HG03025 (cell line): Measurements from ENCODE around the gene JPT2.
A peak's percentile ranks its signal among the peaks of the same experiment; 100 is the strongest.
"Not testable (repeated sequence)": the region's sequence is repeated elsewhere in the genome, so short reads cannot be mapped to it uniquely, and the experiment has no call there.

Source experiments
- ATAC-seq: cut with Tn5 transposase; IDR thresholded peaks from one replicate; pipeline ENCODE4 v1.9.1; 2021; ENCODE audit warnings: mild to moderate bottlenecking, moderate library complexity; ENCODE audit not compliant: unreplicated experiment, low FRiP score

Gene JPT2

GRCh38 chr16:1705688-1706385 lies 27.8 kb downstream of the JPT2 start, which contains the start of gene MAPK8IP3:
TSS of gene MAPK8IP3 (plus strand) at chr16:1706195. CDS start at chr16:1706340, 145 bp downstream.
- ATAC-seq = peak; percentile 75

- ATAC-seq = peak; percentile 32
These were observed 28.5 kb downstream of the JPT2 start for GRCh38 chr16:1706386-1707192.

GRCh38 chr16:1707193-1707790 lies 29.2 kb downstream of the JPT2 start:
- no peak for ATAC-seq

- no peak for ATAC-seq
These were observed 30.1 kb downstream of the JPT2 start for GRCh38 chr16:1708083-1708767.

GRCh38 chr16:1708768-1709180 lies 30.7 kb downstream of the JPT2 start:
- ATAC-seq = no peak

GRCh38 chr16:1709356-1709755 lies 31.3 kb downstream of the JPT2 start:
- ATAC-seq = no peak

- ATAC-seq = no peak
These were observed 32.9 kb downstream of the JPT2 start for GRCh38 chr16:1710811-1711507.

GRCh38 chr16:1712791-1713261 lies 34.7 kb downstream of the JPT2 start:
- ATAC-seq = no peak

GRCh38 chr16:1713331-1713730 lies 35.3 kb downstream of the JPT2 start:
- ATAC-seq = no peak

- no peak for ATAC-seq
These were observed 35.9 kb downstream of the JPT2 start for GRCh38 chr16:1713933-1714332.

GRCh38 chr16:1715220-1715619 lies 37.1 kb downstream of the JPT2 start:
- ATAC-seq = no peak

- not testable (repeated sequence) for ATAC-seq
These were observed 40.2 kb downstream of the JPT2 start for GRCh38 chr16:1718236-1718635.

GRCh38 chr16:1719559-1720229 lies 41.6 kb downstream of the JPT2 start:
- not testable (repeated sequence) for ATAC-seq

GRCh38 chr16:1721372-1721771 lies 43.3 kb downstream of the JPT2 start:
- ATAC-seq = no peak

- ATAC-seq = no peak
These were observed 45.5 kb downstream of the JPT2 start for GRCh38 chr16:1723450-1724147.

- ATAC-seq = no peak
These were observed 46.4 kb downstream of the JPT2 start for GRCh38 chr16:1724491-1724890.

GRCh38 chr16:1726661-1727502 lies 48.8 kb downstream of the JPT2 start:
- no peak for ATAC-seq
